ENCODE data around the gene PKNOX2. TPM values are rescaled to one million over a fixed set of nuclear protein-coding genes. Genes with fewer than 3 reads are reported as not detected.

The PKNOX2 gene
- total and polyA plus RNA-seq, 2 of the 8 experiments (the other 6 are each of a cell fraction or from before 2014, with no cell fraction given), result 2.0 TPM

- 89% methylated on average over 6 of the region's 6 CpGs; no CpG with 5 or more reads in 1 of the 2 experiments for WGBS, 2 experiments (ENCODE audit: extremely low coverage in 1 of 2, insufficient coverage in 1 of 2, insufficient read length in 1 of 2, insufficient replicate concordance in 2 of 2, low coverage in 1 of 2, low lambda C conversion rate in 2 of 2, missing lambda C conversion rate in 1 of 2)
- peaks cover 0 to 1% (median 0%) of the 10 kb centered on the region in 4 experiments; a peak in 1 of 7 replicates for H3K27me3 ChIP-seq (replicated peaks in 1 of 4; ENCODE audit: control insufficient read depth in 3 of 4, extremely low read depth in 1 of 4, insufficient read depth in 3 of 4, low read length in 3 of 4)
- H4K8ac ChIP-seq (ENCODE audit: extremely low read depth, insufficient read depth, low read length), result no peak overlapping the region
- no peak overlapping the region for H4K5ac ChIP-seq (ENCODE audit: insufficient read length, low read depth, low read length)
- POLR2A ChIA-PET (ENCODE audit: partially characterized antibody), result interaction anchor here (0.6 to 0.7 kb wide), 2 partner anchors 12 to 154 kb away, joined by 3 read pairs; no protein-coding TSS in a partner anchor
- no peak overlapping the region for H3K18ac ChIP-seq (ENCODE audit: extremely low read depth, low read length)
- H3K4me2 ChIP-seq (ENCODE audit: insufficient read depth in 1 of 2, low read depth in 2 of 2, low read length in 2 of 2), result no peak overlapping the region
- H2BK20ac ChIP-seq (ENCODE audit: low read length), result no peak overlapping the region
- H3K36me3 ChIP-seq (ENCODE audit: control insufficient read depth in 2 of 4, insufficient read depth in 4 of 4, low read length in 3 of 4), result no peaks in the 10 kb centered on the region
- no peak overlapping the region for H3K14ac ChIP-seq (ENCODE audit: insufficient read length)
- no peaks in the 10 kb centered on the region for H3K9me3 ChIP-seq (ENCODE audit: insufficient read depth in 2 of 2, low read depth in 1 of 2, low read length in 1 of 2)
- DNase-seq (ENCODE audit: low read depth in 1 of 2, low spot score in 2 of 2) (no peak), FAIRE-seq (no peak)
- no peaks in the 10 kb centered on the region for H4K20me1 ChIP-seq (replicated peaks in 1 of 2; ENCODE audit: control insufficient read depth in 1 of 2, insufficient read depth in 2 of 2, low read length in 2 of 2)
- no peak overlapping the region for H2BK5ac ChIP-seq (ENCODE audit: low read depth, low read length)
- peaks cover 4 to 17% (median 9%) of the 10 kb centered on the region in 4 experiments for H3K4me1 ChIP-seq (replicated peaks in 1 of 4; ENCODE audit: control insufficient read depth in 3 of 4, insufficient read depth in 4 of 4, low read length in 3 of 4)
- no peak overlapping the region for H3K9ac ChIP-seq (replicated peaks in 1 of 4; ENCODE audit: extremely low read depth in 1 of 4, low read depth in 3 of 4, low read length in 3 of 4)
- no peak overlapping the region for H2BK120ac ChIP-seq (replicated peaks; ENCODE audit: low read depth, low read length)
- H3K79me2 ChIP-seq (ENCODE audit: control insufficient read depth in 1 of 2, insufficient read depth in 2 of 2, low read length in 2 of 2), result no peaks in the 10 kb centered on the region
- CTCF ChIA-PET (ENCODE audit: partially characterized antibody), result interaction anchor here (0.6 to 16.9 kb wide), 4 partner anchors 27 to 1285 kb away, joined by 3 to 315 read pairs (median 4); no protein-coding TSS in a partner anchor
- H3K27ac ChIP-seq (ENCODE audit: low read depth, low read length), result no peak overlapping the region
- no peak overlapping the region for H4K91ac ChIP-seq (replicated peaks; ENCODE audit: insufficient read length, low read length)
- no peak overlapping the region for H2AK5ac ChIP-seq (ENCODE audit: low read depth, low read length)
- H2BK15ac ChIP-seq (ENCODE audit: low read length), result no peak overlapping the region
- H3K56ac ChIP-seq (replicated peaks; ENCODE audit: insufficient read length, low read depth, low read length), result no peak overlapping the region
- H3K4me3 ChIP-seq (ENCODE audit: extremely low read depth in 1 of 4, insufficient read depth in 2 of 4, low read depth in 3 of 4, low read length in 4 of 4), result no peak overlapping the region
- H3K79me1 ChIP-seq (ENCODE audit: low read depth, low read length), result no peaks in the 10 kb centered on the region
- H3K23me2 ChIP-seq (ENCODE audit: low read depth, low read length), result no peaks in the 10 kb centered on the region
- no peak overlapping the region for H3K23ac ChIP-seq (ENCODE audit: insufficient read length)
- H2AFZ ChIP-seq (ENCODE audit: low read length), result no peak overlapping the region
- no peak overlapping the region for H3K4ac ChIP-seq (replicated peaks; ENCODE audit: insufficient read length, low read depth, low read length)
- 0 out of 2 replicates have a peak overlapping the region, but pooled peaks have one; percentile 39 for H2BK12ac ChIP-seq (ENCODE audit: low read depth, low read length)
- TF ChIP-seq SP2 (IDR thresholded peaks at IDR 0.05; ENCODE audit: low read length) (no peak), HDAC6 (IDR thresholded peaks at IDR 0.05; ENCODE audit: low read depth, low read length) (no peak), BRCA1 (IDR thresholded peaks at IDR 0.05; ENCODE audit: low read depth, low read length) (no peak), EZH2 (IDR thresholded peaks at IDR 0.05; ENCODE audit: low read depth, low read length, severe bottlenecking) (no peak), SIN3A (conservative IDR thresholded peaks at IDR 0.05 in 1 of 2, IDR thresholded peaks at IDR 0.05 in 1 of 2; ENCODE audit: low read depth in 1 of 2, low read length in 2 of 2) (no peak), GABPA (IDR thresholded peaks at IDR 0.05; ENCODE audit: borderline replicate concordance, insufficient read depth, low read length) (no peak), EGR1 (IDR thresholded peaks at IDR 0.05; ENCODE audit: borderline replicate concordance, low read depth, low read length) (no peak), E2F6 (IDR thresholded peaks at IDR 0.05) (no peak), RNF2 (IDR thresholded peaks at IDR 0.05; ENCODE audit: borderline replicate concordance, low read depth, low read length, missing control alignments, poor library complexity, severe bottlenecking) (no peak), TCF12 (IDR thresholded peaks at IDR 0.05; ENCODE audit: low read depth, low read length) (no peak), ATF3 (IDR thresholded peaks at IDR 0.05; ENCODE audit: insufficient read depth, low read depth, low read length) (no peak)
Observed at GRCh38 chr11:125378571-125378970, 214.0 kb downstream of the PKNOX2 start.

Measured in H1 (cell line).